K562 (cell line): ENCODE measurements around the gene CASKIN1. TPM values are rescaled to one million over a fixed set of nuclear protein-coding genes. Genes with fewer than 3 reads are reported as not detected.

Experiments used
- ATF2 ChIP-seq: sonication (generic); formaldehyde crosslinking; IDR thresholded peaks from 2 replicates; pipeline ENCODE4 v1.8.1; 2022; ENCODE audit warnings: missing genetic modification reagents
- DEAF1 ChIP-seq: fragments of 450-650 bp; formaldehyde crosslinking; IDR thresholded peaks from 2 replicates; pipeline ENCODE4 v1.4.0; 2020; ENCODE audit warnings: mild to moderate bottlenecking, moderate library complexity
- NONO ChIP-seq, 2 experiments: fragments of 200-400 bp in 1 of 2; fragments of 450-650 bp in 1 of 2; formaldehyde crosslinking in 1 of 2; IDR thresholded peaks; 2 replicates each; pipeline ENCODE4 v1.6.1; 2017; ENCODE audit warnings: low read depth in 2 of 2, mild to moderate bottlenecking in 2 of 2, moderate library complexity in 2 of 2, low read length in 1 of 2
- REST ChIP-seq, 2 experiments: fragments of 450-650 bp; formaldehyde crosslinking in 1 of 2; IDR thresholded peaks; 2 replicates each; pipeline versions ENCODE4 v1.4.0 to v1.6.1; 2014 to 2020; ENCODE audit warnings: mild to moderate bottlenecking in 2 of 2, borderline replicate concordance in 1 of 2, low read depth in 1 of 2
- SMAD3 ChIP-seq: fragments of 450-650 bp; formaldehyde crosslinking; conservative IDR thresholded peaks from 2 replicates; pipeline ENCODE4 v1.4.0; 2020; ENCODE audit warnings: mild to moderate bottlenecking
- SNAPC5 ChIP-seq: fragments of 250-450 bp; sonication (Bioruptor Pico); IDR thresholded peaks from 2 replicates; pipeline ENCODE4 v1.8.0; 2021; ENCODE audit warnings: moderate library complexity, mild to moderate bottlenecking, inconsistent platforms
- TFAP4 ChIP-seq: sonication (generic); formaldehyde crosslinking; IDR thresholded peaks from 2 replicates; pipeline ENCODE4 v1.8.0; 2022; ENCODE audit warnings: missing genetic modification reagents, mild to moderate bottlenecking, moderate library complexity, borderline replicate concordance
- U2AF2 ChIP-seq: fragments of 200-400 bp; formaldehyde crosslinking; optimal IDR thresholded peaks from 2 replicates; pipeline ENCODE3; 2017; ENCODE audit warnings: low read depth, mild to moderate bottlenecking, low read length
- YY1 ChIP-seq, 3 experiments: IDR thresholded peaks; 2 replicates each; pipeline ENCODE4 v1.6.1; 2011; ENCODE audit warnings: low read length in 2 of 3, mild to moderate bottlenecking in 2 of 3, moderate library complexity in 2 of 3, borderline replicate concordance in 1 of 3, control low read depth in 1 of 3, low read depth in 1 of 3; ENCODE audit not compliant: insufficient read depth in 3 of 3, insufficient replicate concordance in 2 of 3, control insufficient read depth in 1 of 3, insufficient read length in 1 of 3; ENCODE audit errors: extremely low read depth in 1 of 3
- polyA plus RNA-seq, 8 experiments: library from polyadenylated mRNA; depleted of rRNA in 4 of 8; stranded (reverse) in 5 of 8; unstranded in 3 of 8; fragments of >200 nt; fragmentation: Nextera tagmentation in 2 of 8; fragmentation: Illumina TruSeq in 1 of 8; extraction: Ambion mirVana in 2 of 8; extraction: Trizol in 1 of 8; gene quantifications; 2 replicates each; pipeline versions ENCODE4 v1.2.1 to v1.2.3, GENCODE V29; 2011 to 2014; ENCODE audit warnings: inconsistent platforms in 1 of 8, missing spikeins in 1 of 8
- total RNA-seq, 7 experiments: library from RNA; depleted of rRNA in 6 of 7; stranded (reverse); fragments of >200 nt in 6 of 7; fragmentation: Illumina TruSeq in 2 of 7; extraction: Trizol in 2 of 7; gene quantifications; 2 replicates each; pipeline versions ENCODE4 v1.2.1 to v1.2.3, GENCODE V29; 2011 to 2021; ENCODE audit warnings: low replicate concordance in 1 of 7

CASKIN1 gene
- total and polyA plus RNA-seq, 9 of the 15 experiments (the other 6 are each of a cell fraction or from before 2014, with no cell fraction given): 0.15 to 4.5 (median 1.5) TPM; not detected in 2

GRCh38 chr16:2213817-2214718, 17.7 kb upstream of the CASKIN1 start (continued):
- TF ChIP-seq NONO (IDR thresholded peaks at IDR 0.05; ENCODE audit: low read depth in 2 of 2, low read length in 1 of 2) (peak in 1 of 2 experiments; percentile 52; a peak in 1 of 4 replicates), DEAF1 (no peak), REST (IDR thresholded peaks at IDR 0.05; ENCODE audit: borderline replicate concordance) (no peak), REST (CRISPR knock-in tag; IDR thresholded peaks at IDR 0.05; ENCODE audit: low read depth) (peak; percentile 35; the same call in 1 of the 2 replicates), YY1 (IDR thresholded peaks at IDR 0.05; ENCODE audit: borderline replicate concordance in 1 of 3, control insufficient read depth in 1 of 3, extremely low read depth in 1 of 3, insufficient read depth in 3 of 3, insufficient read length in 1 of 3, insufficient replicate concordance in 2 of 3, low read depth in 1 of 3, low read length in 2 of 3) (peak in 1 of 3 experiments; percentile 37), SNAPC5 (CRISPR knock-in tag) (no peak), SMAD3 (CRISPR knock-in tag) (no peak), U2AF2 (no peak), ATF2 (CRISPR knock-in tag) (no peak), TFAP4 (CRISPR knock-in tag) (0 out of 2 replicates have a peak, but pooled peaks have one; percentile 25)
